ENCODE measurements around the gene NHSL2. TPM values are rescaled to one million over a fixed set of nuclear protein-coding genes. Genes with fewer than 3 reads are reported as not detected.
A peak's percentile ranks its signal among the peaks of the same experiment; 100 is the strongest.

The NHSL2 gene
- total RNA-seq, 1 experiment from 2014 or later, result 0.07 TPM

- TF ChIP-seq EZH2 (IDR thresholded peaks at IDR 0.05; ENCODE audit: low read length, unreplicated experiment) (no peak), CTCF (conservative IDR thresholded peaks at IDR 0.05; ENCODE audit: low read depth, low read length) (no peak), EZH2phosphoT487 (IDR thresholded peaks at IDR 0.05; ENCODE audit: borderline replicate concordance, low read length) (no peak)
- POLR2A ChIA-PET (ENCODE audit: unreplicated experiment), result no interaction called here
- Histone ChIP-seq H3K36me3 (ENCODE audit: low read depth, low read length) (no peaks in the 10 kb centered on the region), H3K4me3 (ENCODE audit: low read length) (no peak overlapping the region), H3K9ac (ENCODE audit: low read length) (no peak overlapping the region), H3K9me3 (ENCODE audit: low read length) (no peaks in the 10 kb centered on the region), H2AFZ (ENCODE audit: low read length) (no peak overlapping the region), H3K9me2 (replicated peaks; ENCODE audit: low read length) (no peaks in the 10 kb centered on the region), H3K4me1 (ENCODE audit: insufficient read depth, low read length) (peaks cover 18% of the 10 kb centered on the region), H3K27ac (ENCODE audit: low read length) (no peak overlapping the region), H4K20me1 (ENCODE audit: low read length) (no peaks in the 10 kb centered on the region), H3K4me2 (ENCODE audit: low read length) (no peak overlapping the region), H3F3A (ENCODE audit: low read length, unreplicated experiment) (no peaks in the 10 kb centered on the region), H3K79me2 (ENCODE audit: low read length) (no peaks in the 10 kb centered on the region), H3K27me3 (ENCODE audit: low read length) (no peaks in the 10 kb centered on the region)
- intact Hi-C loops (cut with micrococcal nuclease), result no loop called here
- ATAC-seq (no peak), DNase-seq (no peak)
- BruUV-seq (replicated peaks), result no TSS peak
- CTCF ChIA-PET, result no interaction called here
These were observed 106.5 kb downstream of the NHSL2 start for GRCh38 chrX:72016881-72017783.

- Histone ChIP-seq H3K36me3 (ENCODE audit: low read depth, low read length) (no peaks in the 10 kb centered on the region), H3K4me3 (ENCODE audit: low read length) (peak overlapping the region; percentile 12; the same call in 1 of the 2 replicates), H3K27ac (ENCODE audit: low read length) (peak overlapping the region; percentile 33; the same call in 1 of the 2 replicates), H3F3A (ENCODE audit: low read length, unreplicated experiment) (no peaks in the 10 kb centered on the region), H2AFZ (ENCODE audit: low read length) (peak overlapping the region; percentile 55), H3K9me2 (replicated peaks; ENCODE audit: low read length) (no peaks in the 10 kb centered on the region), H3K4me1 (ENCODE audit: insufficient read depth, low read length) (peaks cover 18% of the 10 kb centered on the region), H4K20me1 (ENCODE audit: low read length) (no peaks in the 10 kb centered on the region), H3K79me2 (ENCODE audit: low read length) (no peaks in the 10 kb centered on the region), H3K9ac (ENCODE audit: low read length) (no peak overlapping the region), H3K9me3 (ENCODE audit: low read length) (no peaks in the 10 kb centered on the region), H3K27me3 (ENCODE audit: low read length) (no peaks in the 10 kb centered on the region), H3K4me2 (ENCODE audit: low read length) (peak overlapping the region; percentile 79)
- CTCF ChIA-PET, result interaction anchor here (0.6 kb wide), 1 partner anchor 113 kb away, joined by 3 read pairs; the partner anchor contains the start of gene RTL5
- intact Hi-C loops (cut with micrococcal nuclease), result loop anchor here (1.0 kb wide), 1 partner anchor 108 kb away; no protein-coding TSS in a partner anchor
- POLR2A ChIA-PET (ENCODE audit: unreplicated experiment), result no interaction called here
- DNase-seq (peak; percentile 91), ATAC-seq (peak; percentile 97)
- BruUV-seq (replicated peaks), result no TSS peak
- peak; percentile 64 for TF ChIP-seq CTCF (conservative IDR thresholded peaks at IDR 0.05; ENCODE audit: low read depth, low read length)
- TF ChIP-seq EZH2phosphoT487 (IDR thresholded peaks at IDR 0.05; ENCODE audit: borderline replicate concordance, low read length), result peak; percentile 98
- TF ChIP-seq EZH2 (IDR thresholded peaks at IDR 0.05; ENCODE audit: low read length, unreplicated experiment), result no peak
These were observed 107.8 kb downstream of the NHSL2 start for GRCh38 chrX:72018277-72019112.
